Spinal cord (tissue), 10 donors: ENCODE results near the gene GAREM1. TPM values are rescaled to one million over a fixed set of nuclear protein-coding genes. Genes with fewer than 3 reads are reported as not detected.

Experiments
- DNase-seq, 6 donors: peaks; one replicate each; pipeline versions ENCODE4 v3.0.0 to v3.0.0-alpha.2; 2013 to 2015; ENCODE audit warnings: low spot score in 6 of 6, low read depth in 4 of 6
- H3K27ac ChIP-seq: one replicate; pipeline ENCODE4 v1.5.1; 2013; ENCODE audit warnings: low read depth, low read length, control low read depth
- H3K27me3 ChIP-seq: one replicate; pipeline ENCODE4 v1.6.1; 2013; ENCODE audit warnings: low read length; ENCODE audit not compliant: control insufficient read depth, insufficient read depth
- H3K36me3 ChIP-seq: one replicate; pipeline ENCODE4 v1.6.1; 2013; ENCODE audit warnings: low read length; ENCODE audit not compliant: control insufficient read depth, insufficient read depth
- H3K4me1 ChIP-seq: one replicate; pipeline ENCODE4 v1.6.1; 2013; ENCODE audit warnings: low read length; ENCODE audit not compliant: control insufficient read depth, insufficient read depth
- H3K4me3 ChIP-seq: one replicate; pipeline ENCODE4 v1.5.1; 2013; ENCODE audit warnings: low read depth, low read length, control low read depth
- H3K9me3 ChIP-seq: one replicate; pipeline ENCODE4 v1.6.1; 2013; ENCODE audit warnings: low read length; ENCODE audit not compliant: control insufficient read depth, insufficient read depth
- WGBS: methylation state at CpG from one replicate; pipeline ENCODE4 v1.1.5; 2013; ENCODE audit warnings: missing lambda C conversion rate; ENCODE audit not compliant: insufficient coverage; 5-methylcytosine and 5-hydroxymethylcytosine counted together
- polyA plus RNA-seq, 2 donors: library from polyadenylated mRNA; unstranded; fragments of 120-200 nt; gene quantifications; one replicate each; pipeline ENCODE4 v1.2.1, GENCODE V29; 2013; ENCODE audit not compliant: insufficient read length in 2 of 2
- small RNA-seq: library from RNA; depleted of rRNA; stranded (forward); fragments of <200 nt; gene quantifications from one replicate; pipeline ENCODE3, GENCODE V24; 2014; ENCODE audit warnings: low replicate concordance
- total RNA-seq, 2 donors: library from RNA; depleted of rRNA in 1 of 2; stranded (reverse); fragments of 120-200 nt in 1 of 2; fragments of >200 nt in 1 of 2; gene quantifications; one replicate each; pipeline versions ENCODE4 v1.2.3 to v1.2.4, GENCODE V29; 2013 to 2014
- donor health status: healthy.

GAREM1 gene
- total and polyA plus RNA-seq, 4 donors: 12.3 to 19.7 (median 16.6) TPM

DNA sequence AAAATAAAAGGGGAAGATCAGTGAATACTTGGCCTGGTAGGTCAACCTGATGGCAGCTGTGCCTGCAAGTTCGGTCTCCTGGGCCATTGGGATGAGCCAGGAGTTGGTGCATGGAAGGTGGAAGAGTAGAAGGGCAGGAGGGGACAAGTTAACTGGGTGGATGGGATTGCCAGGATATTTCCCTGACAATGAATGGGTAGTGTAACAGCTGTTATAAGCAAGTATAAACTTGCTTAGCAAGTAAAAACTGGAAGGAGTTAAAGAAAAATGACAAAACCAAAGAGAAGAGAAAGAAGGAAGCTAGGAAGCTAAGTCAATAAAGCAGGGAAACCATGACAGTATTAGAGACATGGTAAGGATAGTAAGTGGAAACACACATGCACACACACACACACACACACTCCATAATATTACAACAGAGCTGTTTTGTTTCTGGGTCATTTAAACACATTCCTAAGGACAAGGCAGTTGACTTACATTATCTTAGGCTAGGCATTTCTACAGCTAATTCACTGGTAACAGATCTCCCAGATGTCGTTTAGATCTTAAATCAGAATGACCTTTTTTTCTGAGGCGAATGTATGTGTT lies 251.2 kb downstream of the GAREM1 start:
- H3K27ac ChIP-seq: no peak overlapping the region
- H3K9me3 ChIP-seq: no peaks in the 10 kb centered on the region
- H3K27me3 ChIP-seq: no peaks in the 10 kb centered on the region
- no peaks in the 10 kb centered on the region for H3K36me3 ChIP-seq
- H3K4me3 ChIP-seq: no peak overlapping the region
- WGBS: 80% methylated on average over 2 of the region's 3 CpGs
- no peaks in the 10 kb centered on the region for H3K4me1 ChIP-seq
- no peak for DNase-seq

GRCh38 chr18:32216390-32216789 lies 254.3 kb downstream of the GAREM1 start:
- H3K27me3 ChIP-seq: no peaks in the 10 kb centered on the region
- H3K4me3 ChIP-seq: no peak overlapping the region
- DNase-seq: no peak
- H3K9me3 ChIP-seq: no peaks in the 10 kb centered on the region
- H3K27ac ChIP-seq: no peak overlapping the region
- H3K36me3 ChIP-seq: no peaks in the 10 kb centered on the region
- 100% methylated on average over 1 of the region's 2 CpGs for WGBS
- no peaks in the 10 kb centered on the region for H3K4me1 ChIP-seq

GRCh38 chr18:32213693-32214092 lies 257.0 kb downstream of the GAREM1 start:
- no peaks in the 10 kb centered on the region for H3K36me3 ChIP-seq
- H3K9me3 ChIP-seq: no peaks in the 10 kb centered on the region
- DNase-seq: no peak
- 94% methylated on average over 2 of the region's 2 CpGs for WGBS
- no peak overlapping the region for H3K27ac ChIP-seq
- no peaks in the 10 kb centered on the region for H3K4me1 ChIP-seq
- no peak overlapping the region for H3K4me3 ChIP-seq
- no peaks in the 10 kb centered on the region for H3K27me3 ChIP-seq

Small RNA genes lying within 50 kb of the gene (small RNA-seq; reads per million reads assigned to genes)
- gene RF00019: not detected
